ENCODE results near the gene SNX11. TPM values are rescaled to one million over a fixed set of nuclear protein-coding genes. Genes with fewer than 3 reads are reported as not detected.
"Not testable (repeated sequence)": the region's sequence is repeated elsewhere in the genome, so short reads cannot be mapped to it uniquely, and the experiment has no call there.

The SNX11 gene, protein sequence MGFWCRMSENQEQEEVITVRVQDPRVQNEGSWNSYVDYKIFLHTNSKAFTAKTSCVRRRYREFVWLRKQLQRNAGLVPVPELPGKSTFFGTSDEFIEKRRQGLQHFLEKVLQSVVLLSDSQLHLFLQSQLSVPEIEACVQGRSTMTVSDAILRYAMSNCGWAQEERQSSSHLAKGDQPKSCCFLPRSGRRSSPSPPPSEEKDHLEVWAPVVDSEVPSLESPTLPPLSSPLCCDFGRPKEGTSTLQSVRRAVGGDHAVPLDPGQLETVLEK
- total RNA-seq (7.3 TPM), polyA plus RNA-seq (20.7 TPM)

DNA sequence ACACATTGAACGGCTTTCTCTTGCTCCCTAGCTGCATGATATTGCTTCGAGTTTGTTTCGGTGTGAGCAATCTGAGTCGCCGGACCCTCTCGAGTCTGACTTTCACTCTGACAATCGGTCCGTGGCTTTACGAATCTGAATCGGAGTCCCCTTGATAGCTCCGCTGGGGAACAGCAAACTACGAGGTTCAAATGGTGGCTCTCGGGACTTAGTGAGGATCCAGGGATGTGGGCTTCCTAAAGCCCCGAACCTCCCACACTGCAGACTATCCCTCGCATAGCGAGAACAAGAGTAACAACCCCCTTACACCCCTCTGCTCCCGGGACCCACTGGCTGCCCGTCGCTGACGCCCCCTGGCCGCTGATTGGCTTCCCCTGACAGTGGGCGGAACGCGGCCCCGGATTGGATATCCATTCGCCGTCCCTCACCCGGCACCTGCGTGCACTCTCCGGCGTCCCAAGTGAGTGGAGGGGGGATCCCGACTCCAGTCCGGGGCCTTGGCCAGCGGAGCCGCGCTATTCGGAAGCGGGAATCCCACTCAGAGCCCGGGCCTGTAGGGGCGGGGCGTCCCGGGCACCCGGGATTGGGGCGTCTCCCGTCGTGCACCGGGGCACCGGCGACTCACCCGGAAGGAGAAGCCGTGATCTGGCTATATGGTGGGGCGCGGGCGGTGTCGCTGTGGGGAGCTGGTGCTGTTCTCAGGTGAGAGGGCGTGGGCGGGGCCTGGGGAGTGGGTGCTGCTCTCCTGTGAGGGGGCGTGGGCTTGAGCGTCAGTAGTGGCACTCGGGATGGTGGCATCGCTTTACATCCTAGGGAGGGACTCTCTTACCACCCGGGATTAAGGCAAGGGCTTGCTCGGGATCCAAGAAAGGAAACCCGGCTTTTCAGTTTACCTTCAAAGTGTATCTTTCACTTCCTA, at the start of gene SNX11:
Gene SNX11, plus strand, starts transcription at position 630 of the 919 bp plus-strand sequence. CDS start 4,278 bp downstream, outside the sequence.
- WGBS = under 1% methylated on average over 64 of the region's 64 CpGs
- H3K36me3 ChIP-seq (ENCODE audit: insufficient read depth) = no peaks in the 10 kb centered on the region
- H3K4me1 ChIP-seq (ENCODE audit: insufficient read depth) = no peaks in the 10 kb centered on the region
- H3K4me3 ChIP-seq (ENCODE audit: low read depth, low read length) = peak within 1 kb of the TSS; percentile 68
- peak within 1 kb of the TSS; percentile 97 for H3K27ac ChIP-seq (ENCODE audit: low read depth)
- peak; percentile 74 for DNase-seq (ENCODE audit: extremely low spot score)

DNA sequence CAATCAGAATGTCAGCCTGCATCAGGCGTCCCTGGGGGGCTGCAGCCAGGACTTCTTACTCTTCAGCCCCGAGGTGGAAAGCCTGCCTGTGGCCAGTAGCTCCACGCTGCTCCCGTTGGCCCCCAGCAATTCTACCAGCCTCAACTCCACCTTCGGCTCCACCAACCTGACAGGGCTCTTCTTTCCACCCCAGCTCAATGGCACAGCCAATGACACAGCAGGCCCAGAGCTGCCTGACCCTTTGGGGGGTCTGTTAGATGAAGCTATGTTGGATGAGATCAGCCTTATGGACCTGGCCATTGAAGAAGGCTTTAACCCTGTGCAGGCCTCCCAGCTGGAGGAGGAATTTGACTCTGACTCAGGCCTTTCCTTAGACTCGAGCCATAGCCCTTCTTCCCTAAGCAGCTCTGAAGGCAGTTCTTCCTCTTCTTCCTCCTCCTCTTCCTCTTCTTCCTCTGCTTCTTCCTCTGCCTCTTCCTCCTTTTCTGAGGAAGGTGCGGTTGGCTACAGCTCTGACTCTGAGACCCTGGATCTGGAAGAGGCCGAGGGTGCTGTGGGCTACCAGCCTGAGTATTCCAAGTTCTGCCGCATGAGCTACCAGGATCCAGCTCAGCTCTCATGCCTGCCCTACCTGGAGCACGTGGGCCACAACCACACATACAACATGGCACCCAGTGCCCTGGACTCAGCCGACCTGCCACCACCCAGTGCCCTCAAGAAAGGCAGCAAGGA, 49.0 kb upstream of the SNX11 start:
- Histone ChIP-seq H3K27ac (ENCODE audit: low read depth) (no peak overlapping the region), H3K4me3 (ENCODE audit: low read depth, low read length) (no peak overlapping the region), H3K4me1 (ENCODE audit: insufficient read depth) (no peaks in the 10 kb centered on the region), H3K36me3 (ENCODE audit: insufficient read depth) (no peaks in the 10 kb centered on the region)
- no peak for DNase-seq (ENCODE audit: extremely low spot score)
- WGBS = 84% methylated on average over 11 of the region's 11 CpGs

DNA sequence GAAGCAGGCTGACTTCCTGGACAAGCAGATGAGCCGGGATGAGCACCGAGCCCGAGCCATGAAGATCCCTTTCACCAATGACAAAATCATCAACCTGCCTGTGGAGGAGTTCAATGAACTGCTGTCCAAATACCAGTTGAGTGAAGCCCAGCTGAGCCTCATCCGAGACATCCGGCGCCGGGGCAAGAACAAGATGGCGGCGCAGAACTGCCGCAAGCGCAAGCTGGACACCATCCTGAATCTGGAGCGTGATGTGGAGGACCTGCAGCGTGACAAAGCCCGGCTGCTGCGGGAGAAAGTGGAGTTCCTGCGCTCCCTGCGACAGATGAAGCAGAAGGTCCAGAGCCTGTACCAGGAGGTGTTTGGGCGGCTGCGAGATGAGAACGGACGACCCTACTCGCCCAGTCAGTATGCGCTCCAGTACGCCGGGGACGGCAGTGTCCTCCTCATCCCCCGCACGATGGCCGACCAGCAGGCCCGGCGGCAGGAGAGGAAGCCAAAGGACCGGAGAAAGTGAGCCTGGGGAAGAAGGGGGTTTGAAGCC, 48.4 kb upstream of the SNX11 start:
- Histone ChIP-seq H3K4me1 (ENCODE audit: insufficient read depth) (no peaks in the 10 kb centered on the region), H3K4me3 (ENCODE audit: low read depth, low read length) (no peak overlapping the region), H3K27ac (ENCODE audit: low read depth) (no peak overlapping the region), H3K36me3 (ENCODE audit: insufficient read depth) (no peaks in the 10 kb centered on the region)
- WGBS = 92% methylated on average over 32 of the region's 32 CpGs
- no peak for DNase-seq (ENCODE audit: extremely low spot score)

DNA sequence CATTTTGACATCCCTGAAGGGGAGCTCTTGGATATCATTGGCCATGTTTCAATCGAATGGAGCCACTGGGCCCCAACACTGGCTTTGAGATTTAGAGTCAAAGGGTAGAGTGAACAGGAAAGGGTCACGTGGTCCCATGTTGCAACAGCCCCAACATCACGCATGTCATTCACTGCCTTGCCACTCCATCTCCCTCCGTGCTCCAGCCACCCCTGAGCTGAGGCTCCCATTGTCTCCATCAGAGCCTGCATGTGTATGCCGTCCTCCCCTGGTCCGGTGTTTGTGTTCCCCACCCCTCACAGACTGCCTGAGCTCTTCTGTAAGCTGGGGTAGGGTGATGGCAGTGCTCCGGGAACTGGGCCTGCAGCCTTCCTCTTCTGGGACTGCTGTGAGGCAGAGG, 47.3 kb upstream of the SNX11 start:
- no peak overlapping the region for H3K4me3 ChIP-seq (ENCODE audit: low read depth, low read length)
- H3K36me3 ChIP-seq (ENCODE audit: insufficient read depth) = no peaks in the 10 kb centered on the region
- DNase-seq (ENCODE audit: extremely low spot score) = no peak
- H3K27ac ChIP-seq (ENCODE audit: low read depth) = no peak overlapping the region
- WGBS = 76% methylated on average over 7 of the region's 7 CpGs
- H3K4me1 ChIP-seq (ENCODE audit: insufficient read depth) = no peaks in the 10 kb centered on the region

DNA sequence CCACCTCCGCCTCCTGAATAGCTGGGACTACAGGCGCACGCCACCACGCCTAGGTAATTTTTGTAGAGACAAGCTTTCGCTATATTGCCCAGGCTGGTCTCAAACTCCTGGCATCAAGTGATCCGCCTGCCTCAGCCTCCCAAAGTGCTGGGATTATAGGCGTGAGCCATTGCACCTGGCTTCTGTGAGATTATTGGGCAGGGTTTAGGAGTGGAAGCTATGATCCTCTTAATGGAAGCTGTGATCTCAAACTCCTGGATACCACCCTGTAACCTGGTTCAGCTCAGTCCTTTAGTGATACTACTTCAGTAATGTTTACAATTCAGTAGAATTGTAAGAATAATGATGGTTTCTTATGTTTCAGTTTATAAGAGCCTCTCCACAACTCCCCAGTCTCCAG, 45.3 kb upstream of the SNX11 start:
- no peaks in the 10 kb centered on the region for H3K36me3 ChIP-seq (ENCODE audit: insufficient read depth)
- WGBS = 96% methylated on average over 7 of the region's 7 CpGs
- no peak overlapping the region for H3K4me3 ChIP-seq (ENCODE audit: low read depth, low read length)
- no peak overlapping the region for H3K27ac ChIP-seq (ENCODE audit: low read depth)
- no peak for DNase-seq (ENCODE audit: extremely low spot score)
- H3K4me1 ChIP-seq (ENCODE audit: insufficient read depth) = no peaks in the 10 kb centered on the region

DNA sequence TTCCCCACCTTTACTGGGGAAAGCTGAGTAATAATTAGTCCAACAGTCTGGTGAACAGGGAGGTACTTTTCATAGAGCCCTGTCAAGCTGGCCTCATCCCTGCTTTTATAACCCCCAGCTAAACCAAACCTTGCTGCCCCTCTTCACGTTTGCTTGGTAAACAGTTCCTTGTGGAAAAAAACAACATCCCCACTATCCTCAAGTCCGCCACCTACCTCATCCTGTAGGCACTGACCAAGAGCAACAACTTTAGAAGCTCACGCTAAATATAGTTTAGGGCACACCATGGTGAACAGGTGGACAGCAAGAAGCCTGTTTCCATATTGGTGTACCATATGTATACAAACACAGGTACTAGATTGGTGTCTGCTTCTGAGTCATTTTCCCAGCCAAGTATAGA, 42.9 kb upstream of the SNX11 start:
- H3K4me1 ChIP-seq (ENCODE audit: insufficient read depth) = no peaks in the 10 kb centered on the region
- 74% methylated on average over 3 of the region's 3 CpGs for WGBS
- no peak for DNase-seq (ENCODE audit: extremely low spot score)
- H3K36me3 ChIP-seq (ENCODE audit: insufficient read depth) = no peaks in the 10 kb centered on the region
- H3K4me3 ChIP-seq (ENCODE audit: low read depth, low read length) = no peak overlapping the region
- no peak overlapping the region for H3K27ac ChIP-seq (ENCODE audit: low read depth)

DNA sequence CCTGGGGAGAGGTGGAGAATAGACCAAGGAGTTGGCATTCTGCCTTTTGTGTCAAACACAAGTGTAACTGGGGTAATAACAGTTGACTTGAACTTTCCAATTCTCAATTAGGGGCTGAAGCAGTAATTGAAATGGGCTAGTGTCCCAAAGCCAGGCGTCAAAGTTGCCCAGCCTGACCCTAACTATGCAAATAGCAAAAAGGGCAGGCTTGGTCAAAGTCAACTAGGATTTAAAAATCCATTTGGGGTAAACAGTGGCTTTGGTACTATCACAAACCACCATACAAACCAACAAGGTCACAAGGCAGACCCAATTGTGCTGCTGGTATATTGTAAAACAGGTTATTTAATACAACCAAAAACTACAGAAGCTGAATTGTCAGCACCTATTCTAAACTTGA, 41.4 kb upstream of the SNX11 start:
- DNase-seq (ENCODE audit: extremely low spot score) = no peak
- 85% methylated on average over 1 of the region's 1 CpG for WGBS
- Histone ChIP-seq H3K4me1 (ENCODE audit: insufficient read depth) (no peaks in the 10 kb centered on the region), H3K4me3 (ENCODE audit: low read depth, low read length) (no peak overlapping the region), H3K27ac (ENCODE audit: low read depth) (no peak overlapping the region), H3K36me3 (ENCODE audit: insufficient read depth) (no peaks in the 10 kb centered on the region)

DNA sequence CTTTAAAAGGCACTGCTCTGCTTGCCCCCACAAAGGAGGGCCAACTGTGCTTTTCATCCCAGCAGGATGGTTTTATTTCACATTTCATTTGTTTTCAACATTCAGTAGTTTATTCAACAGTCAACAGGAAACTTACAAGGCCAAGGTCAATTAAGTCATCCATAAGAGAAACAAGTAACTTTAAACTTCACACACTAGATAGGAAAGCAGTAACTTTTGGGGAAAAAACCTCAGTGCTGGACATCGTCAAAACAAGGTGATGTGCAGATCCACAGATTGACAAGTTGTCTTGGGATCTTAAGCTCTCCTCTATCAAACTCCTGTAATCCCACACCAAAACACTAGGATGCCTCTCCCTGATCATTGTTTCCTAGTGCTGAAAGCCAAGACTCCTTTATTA, 40.9 kb upstream of the SNX11 start:
- WGBS = 80% methylated on average over 1 of the region's 1 CpG
- no peaks in the 10 kb centered on the region for H3K4me1 ChIP-seq (ENCODE audit: insufficient read depth)
- no peaks in the 10 kb centered on the region for H3K36me3 ChIP-seq (ENCODE audit: insufficient read depth)
- no peak for DNase-seq (ENCODE audit: extremely low spot score)
- no peak overlapping the region for H3K27ac ChIP-seq (ENCODE audit: low read depth)
- H3K4me3 ChIP-seq (ENCODE audit: low read depth, low read length) = no peak overlapping the region

DNA sequence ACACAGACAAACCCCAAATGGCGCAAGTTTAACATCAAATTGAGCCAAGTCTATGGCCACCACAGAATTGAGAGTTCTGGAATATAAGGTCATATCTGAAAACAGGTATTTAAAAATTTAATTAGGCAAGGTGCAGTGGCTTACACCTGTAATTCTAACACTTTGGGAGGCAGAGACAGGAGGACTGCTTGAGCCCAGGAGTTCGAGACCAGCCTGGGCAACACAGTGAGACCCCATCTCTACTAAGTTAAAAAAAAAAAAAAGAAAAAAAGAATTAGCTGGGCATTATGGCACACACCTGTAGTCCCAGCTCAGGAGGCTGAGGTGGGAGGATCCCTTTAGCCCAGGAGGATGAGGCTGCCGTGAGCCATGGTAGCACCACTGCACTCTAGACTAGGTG, 40.3 kb upstream of the SNX11 start:
- no peak overlapping the region for H3K4me3 ChIP-seq (ENCODE audit: low read depth, low read length)
- no peaks in the 10 kb centered on the region for H3K4me1 ChIP-seq (ENCODE audit: insufficient read depth)
- no peaks in the 10 kb centered on the region for H3K36me3 ChIP-seq (ENCODE audit: insufficient read depth)
- no peak overlapping the region for H3K27ac ChIP-seq (ENCODE audit: low read depth)
- DNase-seq (ENCODE audit: extremely low spot score) = no peak
- 99% methylated on average over 3 of the region's 3 CpGs for WGBS

DNA sequence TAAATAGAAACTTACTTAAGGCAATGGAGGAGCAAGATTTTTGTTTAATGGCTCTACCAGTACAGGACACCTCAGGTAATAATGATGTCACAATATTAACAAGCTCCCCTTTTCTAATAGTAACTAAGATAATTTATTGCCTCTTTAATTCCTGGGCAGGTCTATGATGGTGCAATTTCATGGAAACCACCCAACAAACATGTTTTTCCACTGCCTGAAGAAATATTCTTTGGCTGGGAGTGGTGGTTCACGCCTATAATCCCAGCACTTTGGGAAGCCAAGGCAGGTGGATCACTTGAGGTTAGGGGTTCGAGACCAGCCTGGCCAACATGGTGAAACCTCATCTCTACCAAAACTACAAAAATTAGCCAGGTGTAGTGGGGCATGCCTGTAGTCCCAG, 39.8 kb upstream of the SNX11 start:
- not testable (repeated sequence) for H3K4me3 ChIP-seq (ENCODE audit: low read depth, low read length); H3K27ac ChIP-seq (ENCODE audit: low read depth); H3K4me1 ChIP-seq (ENCODE audit: insufficient read depth); DNase-seq (ENCODE audit: extremely low spot score); H3K36me3 ChIP-seq (ENCODE audit: insufficient read depth)
- 87% methylated on average over 2 of the region's 2 CpGs for WGBS

DNA sequence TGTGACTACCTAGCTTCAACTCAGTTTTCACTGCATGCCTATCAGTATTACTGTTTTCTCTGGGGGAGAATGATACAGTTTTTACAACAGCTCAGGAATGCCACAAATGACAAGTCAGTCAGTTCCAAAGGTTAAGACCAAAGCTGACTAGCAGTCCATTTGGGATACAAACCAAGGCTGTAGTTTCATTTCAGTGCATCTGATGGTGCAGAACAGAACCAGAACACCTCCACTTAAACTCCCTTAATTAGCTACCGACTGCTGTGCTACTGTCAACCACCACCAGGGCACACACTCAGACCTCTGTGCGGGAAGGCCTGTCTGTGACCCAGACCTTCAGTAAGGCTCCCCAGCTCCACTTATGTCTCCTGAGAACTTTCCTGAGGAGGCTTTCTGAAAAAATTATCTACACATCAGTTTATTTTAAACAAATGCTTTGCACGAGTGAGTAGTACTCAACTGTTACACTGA, 39.0 kb upstream of the SNX11 start:
- Histone ChIP-seq H3K4me1 (ENCODE audit: insufficient read depth) (no peaks in the 10 kb centered on the region), H3K4me3 (ENCODE audit: low read depth, low read length) (no peak overlapping the region), H3K27ac (ENCODE audit: low read depth) (no peak overlapping the region), H3K36me3 (ENCODE audit: insufficient read depth) (no peaks in the 10 kb centered on the region)
- 63% methylated on average over 3 of the region's 3 CpGs for WGBS
- no peak for DNase-seq (ENCODE audit: extremely low spot score)

DNA sequence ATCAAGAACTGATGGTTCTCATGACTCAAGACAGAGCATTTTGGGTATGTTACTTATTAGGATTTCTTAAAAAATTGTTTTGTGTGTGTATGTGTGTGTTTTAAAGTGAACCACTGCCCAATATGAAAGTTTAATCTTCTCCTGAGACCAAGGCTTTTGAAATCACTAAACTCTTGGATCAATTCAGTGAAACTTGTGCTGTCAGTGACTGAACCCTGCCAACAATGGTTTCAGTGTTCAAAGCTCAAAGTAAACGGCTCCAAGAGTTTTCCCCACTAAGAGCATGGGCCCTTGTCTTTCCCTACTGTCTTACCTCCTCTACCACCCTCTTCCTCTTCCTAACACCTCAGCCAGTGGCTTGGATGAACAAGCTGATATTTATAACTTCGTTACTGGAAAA, 37.4 kb upstream of the SNX11 start:
- DNase-seq (ENCODE audit: extremely low spot score) = no peak
- Histone ChIP-seq H3K4me1 (ENCODE audit: insufficient read depth) (no peaks in the 10 kb centered on the region), H3K36me3 (ENCODE audit: insufficient read depth) (no peaks in the 10 kb centered on the region), H3K27ac (ENCODE audit: low read depth) (no peak overlapping the region), H3K4me3 (ENCODE audit: low read depth, low read length) (no peak overlapping the region)
- 45% methylated on average over 2 of the region's 2 CpGs for whole genome bisulfite sequencing

DNA sequence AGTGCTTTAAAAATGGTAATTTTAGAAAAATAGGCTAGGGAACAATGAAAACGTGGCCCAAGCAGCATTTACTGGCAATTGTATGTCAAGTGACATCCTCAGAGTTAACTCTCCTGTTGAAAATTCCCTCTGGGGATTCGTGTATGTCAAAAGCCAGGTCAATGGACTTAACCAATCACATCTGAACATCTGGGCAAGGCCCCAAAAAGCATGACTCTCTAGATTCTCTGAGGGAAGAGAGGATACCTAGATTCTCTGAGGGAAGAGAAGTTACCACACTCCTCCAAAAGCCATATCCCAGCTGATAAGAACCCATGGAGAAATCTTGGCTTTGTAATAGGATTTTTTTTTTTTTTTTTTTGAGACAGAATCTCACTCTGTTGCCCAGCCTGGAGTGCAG, 35.9 kb upstream of the SNX11 start:
- WGBS = 71% methylated on average over 2 of the region's 2 CpGs
- H3K36me3 ChIP-seq (ENCODE audit: insufficient read depth) = peaks cover 2% of the 10 kb centered on the region
- H3K4me3 ChIP-seq (ENCODE audit: low read depth, low read length) = no peak overlapping the region
- H3K27ac ChIP-seq (ENCODE audit: low read depth) = no peak overlapping the region
- DNase-seq (ENCODE audit: extremely low spot score) = no peak
- no peaks in the 10 kb centered on the region for H3K4me1 ChIP-seq (ENCODE audit: insufficient read depth)
